ENCODE results near the gene DOCK7. TPM values are rescaled to one million over a fixed set of nuclear protein-coding genes. Genes with fewer than 3 reads are reported as not detected.

Gene DOCK7
- total and polyA plus RNA-seq, 2 of the 13 experiments (the other 11 are each of a cell fraction or from before 2014, with no cell fraction given): 45.7 to 67.2 TPM

- peak in 1 of 2 experiments; percentile 65; a peak in 2 of 4 replicates for TF ChIP-seq KLF16 (CRISPR knock-in tag; IDR thresholded peaks at IDR 0.05)
- no peak for TF ChIP-seq ZNF781 (CRISPR knock-in tag; IDR thresholded peaks at IDR 0.05; ENCODE audit: borderline replicate concordance, not compliant biosample characterization)
- no peak for TF ChIP-seq FLYWCH1 (CRISPR knock-in tag; IDR thresholded peaks at IDR 0.05)
- no peak for TF ChIP-seq KLF9 (CRISPR knock-in tag; IDR thresholded peaks at IDR 0.05; ENCODE audit: low read depth)
- TF ChIP-seq ZNF720 (CRISPR knock-in tag; IDR thresholded peaks at IDR 0.05): no peak
- TF ChIP-seq, protein P1, sequence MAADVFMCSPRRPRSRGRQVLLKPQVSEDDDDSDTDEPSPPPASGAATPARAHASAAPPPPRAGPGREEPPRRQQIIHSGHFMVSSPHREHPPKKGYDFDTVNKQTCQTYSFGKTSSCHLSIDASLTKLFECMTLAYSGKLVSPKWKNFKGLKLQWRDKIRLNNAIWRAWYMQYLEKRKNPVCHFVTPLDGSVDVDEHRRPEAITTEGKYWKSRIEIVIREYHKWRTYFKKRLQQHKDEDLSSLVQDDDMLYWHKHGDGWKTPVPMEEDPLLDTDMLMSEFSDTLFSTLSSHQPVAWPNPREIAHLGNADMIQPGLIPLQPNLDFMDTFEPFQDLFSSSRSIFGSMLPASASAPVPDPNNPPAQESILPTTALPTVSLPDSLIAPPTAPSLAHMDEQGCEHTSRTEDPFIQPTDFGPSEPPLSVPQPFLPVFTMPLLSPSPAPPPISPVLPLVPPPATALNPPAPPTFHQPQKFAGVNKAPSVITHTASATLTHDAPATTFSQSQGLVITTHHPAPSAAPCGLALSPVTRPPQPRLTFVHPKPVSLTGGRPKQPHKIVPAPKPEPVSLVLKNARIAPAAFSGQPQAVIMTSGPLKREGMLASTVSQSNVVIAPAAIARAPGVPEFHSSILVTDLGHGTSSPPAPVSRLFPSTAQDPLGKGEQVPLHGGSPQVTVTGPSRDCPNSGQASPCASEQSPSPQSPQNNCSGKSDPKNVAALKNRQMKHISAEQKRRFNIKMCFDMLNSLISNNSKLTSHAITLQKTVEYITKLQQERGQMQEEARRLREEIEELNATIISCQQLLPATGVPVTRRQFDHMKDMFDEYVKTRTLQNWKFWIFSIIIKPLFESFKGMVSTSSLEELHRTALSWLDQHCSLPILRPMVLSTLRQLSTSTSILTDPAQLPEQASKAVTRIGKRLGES (CRISPR knock-in tag; IDR thresholded peaks at IDR 0.05; ENCODE audit: borderline replicate concordance): no peak
- no peak for TF ChIP-seq ZNF512 (CRISPR knock-in tag; IDR thresholded peaks at IDR 0.05)
- TF ChIP-seq CREM (IDR thresholded peaks at IDR 0.05): peak; percentile 29; the same call in 1 of the 2 replicates
- no peak for TF ChIP-seq CREM (CRISPR knock-in tag; IDR thresholded peaks at IDR 0.05)
- TF ChIP-seq ARID5B (CRISPR knock-in tag; IDR thresholded peaks at IDR 0.05): peak; percentile 81
- TF ChIP-seq GATAD2A (CRISPR knock-in tag; IDR thresholded peaks at IDR 0.05): peak; percentile 94
- TF ChIP-seq SMARCE1 (IDR thresholded peaks at IDR 0.05; ENCODE audit: borderline replicate concordance): no peak
- no peak for TF ChIP-seq ZNF20 (CRISPR knock-in tag; IDR thresholded peaks at IDR 0.05)
- TF ChIP-seq POLR2AphosphoS5 (IDR thresholded peaks at IDR 0.05; ENCODE audit: low read depth, low read length): no peak
- TF ChIP-seq FOSL2 (CRISPR knock-in tag; IDR thresholded peaks at IDR 0.05): 0 out of 2 replicates have a peak, but pooled peaks have one; percentile 47
- TF ChIP-seq BCL6 (CRISPR knock-in tag; IDR thresholded peaks at IDR 0.05): peak; percentile 54; the same call in 1 of the 2 replicates
- TF ChIP-seq KAT8 (CRISPR knock-in tag; IDR thresholded peaks at IDR 0.05): 0 out of 2 replicates have a peak, but pooled peaks have one; percentile 23
- no peak for TF ChIP-seq DNMT1 (CRISPR knock-in tag; IDR thresholded peaks at IDR 0.05)
- TF ChIP-seq ATF4 (CRISPR knock-in tag; IDR thresholded peaks at IDR 0.05): peak in 1 of 2 experiments; percentile 72; a peak in 1 of 4 replicates
- TF ChIP-seq MAFG (CRISPR knock-in tag; IDR thresholded peaks at IDR 0.05): no peak
Measured at GRCh38 chr1:62529227-62529626, 159.0 kb downstream of the DOCK7 start (continued).

Data from HepG2 (cell line).